Activated CD8-positive, alpha-beta memory T cell treated with anti-CD3 and anti-CD28 coated beads for 48 hours (primary cell): ENCODE results near the gene TIMM44.

Experiments
- DNase-seq, 3 experiments: peaks; one replicate each; pipeline ENCODE4 v3.0.0-alpha.2; 2020; ENCODE audit warnings: low read depth in 2 of 3, low spot score in 2 of 3

The TIMM44 gene

GRCh38 chr19:7943444-7944176 is at the start of gene TIMM44:
TSS of gene TIMM44 (minus strand) at chr19:7943666. CDS start at chr19:7943651, 15 bp downstream.
- peak; percentile 88 to 95 (median 93) for DNase-seq

GRCh38 chr19:7992575-7992974 is 49.1 kb upstream of the TIMM44 start:
- no peak for DNase-seq

GRCh38 chr19:7989071-7989575 is 45.7 kb upstream of the TIMM44 start:
- no peak for DNase-seq

- DNase-seq = no peak
These were observed 44.8 kb upstream of the TIMM44 start for GRCh38 chr19:7988307-7988706.

GRCh38 chr19:7987114-7987768 is 43.8 kb upstream of the TIMM44 start:
- no peak for DNase-seq

GRCh38 chr19:7986321-7987113 is 43.1 kb upstream of the TIMM44 start:
- DNase-seq = no peak

GRCh38 chr19:7985481-7985911 is 42.0 kb upstream of the TIMM44 start:
- no peak for DNase-seq

GRCh38 chr19:7983995-7984837 is 40.8 kb upstream of the TIMM44 start:
- DNase-seq = no peak

- DNase-seq = no peak
These were observed 40.0 kb upstream of the TIMM44 start for GRCh38 chr19:7983286-7983950.

GRCh38 chr19:7982651-7983099 is 39.2 kb upstream of the TIMM44 start:
- DNase-seq = no peak

- DNase-seq = no peak
These were observed 38.6 kb upstream of the TIMM44 start for GRCh38 chr19:7982103-7982502.

GRCh38 chr19:7981661-7982060 is 38.2 kb upstream of the TIMM44 start:
- no peak for DNase-seq

GRCh38 chr19:7981199-7981598 is 37.7 kb upstream of the TIMM44 start:
- DNase-seq = no peak

- no peak for DNase-seq
These were observed 37.2 kb upstream of the TIMM44 start for GRCh38 chr19:7980635-7981121.

GRCh38 chr19:7980168-7980567 is 36.7 kb upstream of the TIMM44 start:
- no peak for DNase-seq

- no peak for DNase-seq
These were observed 36.1 kb upstream of the TIMM44 start for GRCh38 chr19:7979559-7979958.

GRCh38 chr19:7979011-7979410 is 35.5 kb upstream of the TIMM44 start:
- no peak for DNase-seq

GRCh38 chr19:7978179-7978825 is 34.8 kb upstream of the TIMM44 start:
- DNase-seq = no peak

GRCh38 chr19:7977723-7978040 is 34.2 kb upstream of the TIMM44 start:
- DNase-seq = no peak
